Measurements from ENCODE around the gene ASCL2.

ASCL2 gene

GRCh38 chr11:2299773-2300172 is 29.4 kb upstream of the ASCL2 start:
- Histone ChIP-seq H3K4me1 (ENCODE audit: control insufficient read depth, insufficient read depth, low read length) (no peaks in the 10 kb centered on the region), H3K27me3 (ENCODE audit: control insufficient read depth, insufficient read depth, low read length) (no peaks in the 10 kb centered on the region), H3K9me3 (ENCODE audit: control insufficient read depth, insufficient read depth, low read length) (no peaks in the 10 kb centered on the region), H3K36me3 (ENCODE audit: control insufficient read depth, insufficient read depth, low read length) (no peaks in the 10 kb centered on the region), H3K9ac (ENCODE audit: low read depth, low read length) (no peak overlapping the region), H3K4me3 (ENCODE audit: low read depth, low read length) (no peak overlapping the region)

GRCh38 chr11:2298795-2299761 is 28.7 kb upstream of the ASCL2 start:
- Histone ChIP-seq H3K9me3 (ENCODE audit: control insufficient read depth, insufficient read depth, low read length) (no peaks in the 10 kb centered on the region), H3K4me3 (ENCODE audit: low read depth, low read length) (no peak overlapping the region), H3K9ac (ENCODE audit: low read depth, low read length) (no peak overlapping the region), H3K27me3 (ENCODE audit: control insufficient read depth, insufficient read depth, low read length) (no peaks in the 10 kb centered on the region), H3K36me3 (ENCODE audit: control insufficient read depth, insufficient read depth, low read length) (no peaks in the 10 kb centered on the region), H3K4me1 (ENCODE audit: control insufficient read depth, insufficient read depth, low read length) (no peaks in the 10 kb centered on the region)

- Histone ChIP-seq H3K9ac (ENCODE audit: low read depth, low read length) (no peak overlapping the region), H3K4me1 (ENCODE audit: control insufficient read depth, insufficient read depth, low read length) (no peaks in the 10 kb centered on the region), H3K27me3 (ENCODE audit: control insufficient read depth, insufficient read depth, low read length) (no peaks in the 10 kb centered on the region), H3K9me3 (ENCODE audit: control insufficient read depth, insufficient read depth, low read length) (no peaks in the 10 kb centered on the region), H3K36me3 (ENCODE audit: control insufficient read depth, insufficient read depth, low read length) (no peaks in the 10 kb centered on the region), H3K4me3 (ENCODE audit: low read depth, low read length) (no peak overlapping the region)
Observed at GRCh38 chr11:2298131-2298794, 27.9 kb upstream of the ASCL2 start.

GRCh38 chr11:2297623-2298030 is 27.2 kb upstream of the ASCL2 start:
- Histone ChIP-seq H3K27me3 (ENCODE audit: control insufficient read depth, insufficient read depth, low read length) (no peaks in the 10 kb centered on the region), H3K36me3 (ENCODE audit: control insufficient read depth, insufficient read depth, low read length) (no peaks in the 10 kb centered on the region), H3K4me1 (ENCODE audit: control insufficient read depth, insufficient read depth, low read length) (no peaks in the 10 kb centered on the region), H3K9ac (ENCODE audit: low read depth, low read length) (no peak overlapping the region), H3K4me3 (ENCODE audit: low read depth, low read length) (no peak overlapping the region), H3K9me3 (ENCODE audit: control insufficient read depth, insufficient read depth, low read length) (no peaks in the 10 kb centered on the region)

- Histone ChIP-seq H3K36me3 (ENCODE audit: control insufficient read depth, insufficient read depth, low read length) (no peaks in the 10 kb centered on the region), H3K4me3 (ENCODE audit: low read depth, low read length) (no peak overlapping the region), H3K4me1 (ENCODE audit: control insufficient read depth, insufficient read depth, low read length) (no peaks in the 10 kb centered on the region), H3K9ac (ENCODE audit: low read depth, low read length) (no peak overlapping the region), H3K27me3 (ENCODE audit: control insufficient read depth, insufficient read depth, low read length) (no peaks in the 10 kb centered on the region), H3K9me3 (ENCODE audit: control insufficient read depth, insufficient read depth, low read length) (no peaks in the 10 kb centered on the region)
Observed at GRCh38 chr11:2296913-2297622, 26.7 kb upstream of the ASCL2 start.

GRCh38 chr11:2295971-2296912 is 25.9 kb upstream of the ASCL2 start:
- no peaks in the 10 kb centered on the region for H3K27me3 ChIP-seq (ENCODE audit: control insufficient read depth, insufficient read depth, low read length)
- no peaks in the 10 kb centered on the region for H3K9me3 ChIP-seq (ENCODE audit: control insufficient read depth, insufficient read depth, low read length)
- H3K4me1 ChIP-seq (ENCODE audit: control insufficient read depth, insufficient read depth, low read length): no peaks in the 10 kb centered on the region
- no peak overlapping the region for H3K4me3 ChIP-seq (ENCODE audit: low read depth, low read length)
- no peaks in the 10 kb centered on the region for H3K36me3 ChIP-seq (ENCODE audit: control insufficient read depth, insufficient read depth, low read length)
- H3K9ac ChIP-seq (ENCODE audit: low read depth, low read length): no peak overlapping the region

GRCh38 chr11:2294926-2295290 is 24.5 kb upstream of the ASCL2 start:
- no peaks in the 10 kb centered on the region for H3K27me3 ChIP-seq (ENCODE audit: control insufficient read depth, insufficient read depth, low read length)
- no peaks in the 10 kb centered on the region for H3K36me3 ChIP-seq (ENCODE audit: control insufficient read depth, insufficient read depth, low read length)
- H3K9ac ChIP-seq (ENCODE audit: low read depth, low read length): no peak overlapping the region
- no peak overlapping the region for H3K4me3 ChIP-seq (ENCODE audit: low read depth, low read length)
- H3K9me3 ChIP-seq (ENCODE audit: control insufficient read depth, insufficient read depth, low read length): no peaks in the 10 kb centered on the region
- H3K4me1 ChIP-seq (ENCODE audit: control insufficient read depth, insufficient read depth, low read length): no peaks in the 10 kb centered on the region

GRCh38 chr11:2293984-2294925 is 23.9 kb upstream of the ASCL2 start:
- no peaks in the 10 kb centered on the region for H3K9me3 ChIP-seq (ENCODE audit: control insufficient read depth, insufficient read depth, low read length)
- no peak overlapping the region for H3K9ac ChIP-seq (ENCODE audit: low read depth, low read length)
- H3K27me3 ChIP-seq (ENCODE audit: control insufficient read depth, insufficient read depth, low read length): no peaks in the 10 kb centered on the region
- H3K36me3 ChIP-seq (ENCODE audit: control insufficient read depth, insufficient read depth, low read length): no peaks in the 10 kb centered on the region
- H3K4me1 ChIP-seq (ENCODE audit: control insufficient read depth, insufficient read depth, low read length): no peaks in the 10 kb centered on the region
- H3K4me3 ChIP-seq (ENCODE audit: low read depth, low read length): no peak overlapping the region

GRCh38 chr11:2293531-2293971 is 23.2 kb upstream of the ASCL2 start:
- Histone ChIP-seq H3K9me3 (ENCODE audit: control insufficient read depth, insufficient read depth, low read length) (no peaks in the 10 kb centered on the region), H3K4me1 (ENCODE audit: control insufficient read depth, insufficient read depth, low read length) (no peaks in the 10 kb centered on the region), H3K36me3 (ENCODE audit: control insufficient read depth, insufficient read depth, low read length) (no peaks in the 10 kb centered on the region), H3K27me3 (ENCODE audit: control insufficient read depth, insufficient read depth, low read length) (peaks cover 2% of the 10 kb centered on the region), H3K9ac (ENCODE audit: low read depth, low read length) (no peak overlapping the region), H3K4me3 (ENCODE audit: low read depth, low read length) (no peak overlapping the region)

- H3K36me3 ChIP-seq (ENCODE audit: control insufficient read depth, insufficient read depth, low read length): no peaks in the 10 kb centered on the region
- H3K9ac ChIP-seq (ENCODE audit: low read depth, low read length): no peak overlapping the region
- H3K4me3 ChIP-seq (ENCODE audit: low read depth, low read length): no peak overlapping the region
- H3K9me3 ChIP-seq (ENCODE audit: control insufficient read depth, insufficient read depth, low read length): no peaks in the 10 kb centered on the region
- peaks cover 6% of the 10 kb centered on the region for H3K27me3 ChIP-seq (ENCODE audit: control insufficient read depth, insufficient read depth, low read length)
- no peaks in the 10 kb centered on the region for H3K4me1 ChIP-seq (ENCODE audit: control insufficient read depth, insufficient read depth, low read length)
Observed at GRCh38 chr11:2290351-2290841, 20.0 kb upstream of the ASCL2 start.
